GM19193 (cell line): ENCODE measurements around the gene GRB10.

Experiments used
- POLR2A ChIP-seq: IDR thresholded peaks from 4 replicates; pipeline ENCODE4 v1.6.1; 2011; ENCODE audit not compliant: insufficient read depth, insufficient read length; ENCODE audit errors: extremely low read depth

GRB10 gene

DNA sequence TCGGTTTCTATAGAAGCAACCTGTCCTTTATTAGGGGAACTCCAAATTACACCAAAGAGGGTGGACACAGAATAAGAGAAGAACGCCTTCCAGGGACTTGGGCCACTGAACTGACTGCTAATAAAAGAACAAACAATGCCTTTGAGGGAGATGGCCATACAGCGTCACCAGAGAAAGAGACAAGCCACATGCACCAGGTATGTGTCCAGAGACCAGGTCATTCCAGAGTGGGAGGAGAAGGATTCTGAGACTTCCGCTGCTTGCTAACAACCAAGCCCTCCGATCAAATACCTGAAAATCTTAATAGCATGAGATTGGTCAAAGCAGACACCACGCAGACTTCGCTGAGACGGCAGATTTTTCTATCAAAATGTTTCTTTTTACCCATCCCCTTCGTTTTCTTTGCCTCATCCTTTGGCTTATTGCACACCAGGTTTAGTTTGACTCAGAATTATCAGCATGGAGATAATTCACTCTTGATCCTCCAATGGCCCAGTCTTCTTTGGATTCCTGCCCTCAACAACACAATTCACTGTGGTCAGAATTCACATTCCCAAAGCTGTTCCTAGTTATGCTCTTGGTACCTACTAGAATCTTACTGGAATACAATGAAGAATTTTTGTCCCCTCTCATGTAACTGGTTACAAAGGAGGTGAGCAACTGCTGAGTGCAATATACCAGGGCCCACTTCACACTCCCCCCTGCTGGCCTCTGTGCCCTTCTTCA lies 130.1 kb downstream of the GRB10 start:
- no peak for TF ChIP-seq POLR2A

DNA sequence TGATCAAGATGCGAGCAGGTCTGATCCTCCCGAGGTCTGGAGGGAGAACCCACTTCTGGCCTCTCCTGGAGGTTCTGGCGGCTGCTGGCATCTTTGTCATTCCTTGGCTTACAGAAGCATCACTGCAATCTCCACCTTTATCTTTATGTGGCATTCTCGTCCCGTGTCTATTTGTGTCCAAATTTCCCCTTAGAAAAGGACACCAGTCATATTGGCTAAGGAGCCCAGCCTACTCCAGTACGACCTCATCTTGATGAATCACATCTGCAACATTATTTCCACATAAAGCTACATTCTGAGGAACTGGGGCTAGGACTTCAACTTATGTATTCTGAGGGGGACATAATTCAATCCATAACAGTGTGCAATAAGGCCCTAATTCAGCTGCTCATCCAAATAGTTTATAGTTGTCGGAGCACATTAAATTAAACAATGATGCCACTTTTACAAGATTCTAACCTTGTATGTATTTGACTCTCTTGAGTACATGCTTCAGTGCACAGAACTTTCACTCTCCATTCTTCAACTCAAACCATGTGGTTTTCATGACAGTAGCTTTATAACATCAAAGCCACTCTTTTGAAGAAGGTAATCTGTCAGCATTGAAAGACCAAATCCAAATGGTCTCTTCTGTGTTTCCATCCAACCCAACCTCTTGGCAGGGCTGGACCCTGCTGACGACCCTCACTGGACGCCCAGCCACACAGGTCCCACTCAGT lies 131.3 kb downstream of the GRB10 start:
- TF ChIP-seq POLR2A = no peak

DNA sequence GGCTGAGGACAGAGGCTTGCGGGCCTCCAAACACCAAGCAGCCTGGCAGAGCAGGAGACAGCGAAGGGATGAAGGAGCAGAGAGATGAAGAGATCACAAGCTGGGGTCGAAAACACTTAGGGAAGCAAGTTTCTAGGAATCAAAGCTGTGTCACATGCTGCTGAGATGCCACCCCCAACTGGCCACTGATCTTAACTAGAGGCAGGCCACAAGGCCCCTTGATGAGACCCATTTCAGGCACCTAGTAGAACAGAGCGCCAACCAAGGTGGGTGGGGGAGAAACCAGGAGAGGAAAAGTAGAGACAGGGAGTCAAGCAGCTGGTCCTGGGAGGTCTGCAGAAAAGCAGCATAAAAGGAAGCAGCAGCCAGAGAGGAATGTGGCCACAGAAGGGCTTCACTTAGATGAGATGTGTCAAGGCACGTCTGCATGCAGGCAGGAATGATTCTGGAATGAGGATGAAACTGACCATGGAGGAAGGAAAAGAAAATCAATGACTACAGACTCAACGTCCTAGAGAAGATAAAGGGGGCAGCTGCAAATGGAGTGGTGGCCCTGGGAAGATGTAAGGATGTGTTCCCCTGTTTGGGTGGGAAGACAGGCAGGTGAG lies 132.5 kb downstream of the GRB10 start:
- no peak for TF ChIP-seq POLR2A

DNA sequence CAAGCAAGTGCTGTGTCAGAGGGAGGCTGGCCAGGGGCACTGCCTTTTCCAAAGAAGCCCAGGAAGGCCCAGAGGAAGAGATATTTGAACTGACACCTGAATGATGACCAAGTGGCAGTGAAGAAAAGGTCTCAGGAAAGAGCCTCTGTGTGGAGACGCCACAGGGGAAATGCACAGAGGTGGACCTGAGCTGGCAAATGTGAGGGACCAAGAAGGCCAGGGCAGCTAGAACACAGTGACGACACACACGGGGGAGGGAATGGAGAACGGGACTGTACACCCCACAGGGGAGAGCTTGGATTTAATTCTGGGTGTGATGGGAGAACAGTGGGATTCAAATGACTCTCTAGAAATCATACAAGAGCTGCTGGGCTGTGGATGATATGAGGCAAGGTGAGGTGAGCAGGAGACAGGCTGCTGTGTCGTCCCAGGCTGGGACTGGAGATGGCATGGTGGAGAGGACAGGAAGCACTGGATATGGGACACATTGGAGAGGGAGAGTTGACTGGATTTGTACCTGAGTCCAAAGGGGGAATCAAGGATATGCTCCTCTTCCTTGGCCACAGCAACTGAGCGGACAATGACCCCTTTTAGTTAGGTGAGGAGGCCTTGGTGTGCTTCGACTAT lies 133.3 kb downstream of the GRB10 start:
- no peak for TF ChIP-seq POLR2A

DNA sequence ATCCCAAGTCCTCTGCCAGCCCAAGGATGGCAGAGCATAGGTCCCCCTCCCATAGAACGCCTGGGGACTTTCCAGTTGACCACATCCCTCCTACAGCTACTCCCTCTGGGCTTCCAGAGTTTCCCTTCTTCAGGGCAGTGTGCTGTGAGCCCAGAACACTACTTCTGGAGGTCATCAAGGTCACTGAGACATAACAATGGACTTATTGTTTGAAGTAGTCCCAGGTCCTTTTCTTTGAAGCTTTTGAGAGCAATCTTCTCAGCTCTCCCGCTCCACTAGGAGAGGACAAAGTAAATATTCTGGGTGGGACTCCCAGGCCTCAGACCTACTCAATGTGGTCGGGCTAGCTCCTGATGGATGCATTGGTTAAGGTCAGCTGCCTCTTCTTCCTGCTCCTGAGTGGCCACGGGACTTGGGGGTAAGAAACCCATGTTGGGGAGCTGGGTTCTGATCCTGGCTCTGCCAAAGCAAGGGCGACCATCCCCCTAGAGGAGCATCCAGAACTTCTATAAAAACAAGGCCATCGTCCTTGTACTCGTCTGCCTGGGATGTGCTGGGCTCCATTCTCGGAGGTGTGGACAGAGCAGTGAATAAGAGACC lies 134.0 kb downstream of the GRB10 start:
- no peak for TF ChIP-seq POLR2A

DNA sequence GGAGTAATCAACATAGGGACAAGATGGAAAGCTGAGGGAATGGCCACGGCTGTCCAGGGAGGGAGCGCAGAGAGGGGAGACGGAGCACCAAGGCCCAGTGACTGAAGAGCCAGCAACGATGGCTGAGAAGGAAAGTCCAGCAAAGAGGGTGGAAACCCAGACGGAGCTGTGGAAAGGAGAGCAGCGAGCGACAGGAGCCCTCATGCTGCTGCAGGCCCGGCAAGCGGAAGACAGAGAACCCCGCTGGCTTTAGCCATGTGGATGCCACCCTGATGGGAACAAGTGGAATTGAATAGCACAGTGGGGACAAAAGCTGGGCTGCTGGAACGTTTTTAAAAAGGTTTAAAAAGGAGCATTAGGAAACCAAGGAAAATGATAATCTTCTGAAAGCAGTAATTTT lies 134.6 kb downstream of the GRB10 start:
- TF ChIP-seq POLR2A = no peak

DNA sequence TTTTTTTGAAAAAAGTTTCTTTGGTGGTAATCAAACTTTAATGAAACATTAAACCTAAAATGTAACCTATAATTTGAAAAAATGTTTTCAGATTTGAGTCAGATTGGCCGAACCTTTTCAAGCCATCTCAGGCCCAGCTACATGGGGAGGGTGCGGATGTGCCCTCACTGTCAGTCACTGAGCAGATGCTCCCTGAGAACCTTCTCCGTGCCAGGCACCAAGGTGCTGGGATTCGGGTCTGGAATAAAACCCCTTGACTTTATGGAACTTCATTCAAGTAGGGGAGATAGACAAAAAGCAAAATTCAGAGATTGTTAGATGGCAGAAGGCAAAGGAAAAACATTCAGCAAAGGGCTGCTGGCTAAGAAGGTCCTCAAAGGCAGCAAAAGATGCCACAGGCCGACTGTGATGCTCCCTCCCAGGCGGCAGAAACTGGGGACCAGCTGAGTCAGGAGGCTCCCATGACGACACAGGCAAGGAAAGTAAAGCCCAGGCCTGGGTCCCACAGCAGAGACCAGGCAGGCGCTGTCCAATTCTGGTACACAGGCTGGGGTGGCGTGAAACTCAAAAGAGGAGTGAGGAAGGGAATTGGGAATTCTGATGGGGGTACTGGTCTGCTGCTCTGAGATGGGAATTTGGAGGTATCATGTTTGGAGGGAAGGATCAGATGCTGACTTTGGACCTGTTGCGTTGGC lies 135.3 kb downstream of the GRB10 start:
- TF ChIP-seq POLR2A = no peak

DNA sequence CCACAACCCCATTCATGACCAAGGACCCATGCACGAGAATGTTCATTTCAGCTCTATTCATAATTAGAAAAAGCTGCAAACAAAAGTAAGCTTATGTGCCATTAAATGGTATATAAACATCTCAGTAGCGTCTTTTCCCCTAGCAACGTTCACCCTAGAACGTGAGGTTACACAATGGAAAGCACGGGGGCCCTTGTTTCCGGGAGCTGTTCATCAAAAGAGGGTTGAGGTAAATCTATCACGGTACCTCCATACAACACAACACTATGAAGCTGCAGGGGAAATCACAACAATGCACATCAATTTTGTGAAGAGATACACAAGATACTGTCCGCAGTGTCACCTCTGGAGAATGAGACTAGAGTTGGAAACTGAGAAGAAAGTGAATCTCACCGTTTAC lies 136.6 kb downstream of the GRB10 start:
- no peak for TF ChIP-seq POLR2A

DNA sequence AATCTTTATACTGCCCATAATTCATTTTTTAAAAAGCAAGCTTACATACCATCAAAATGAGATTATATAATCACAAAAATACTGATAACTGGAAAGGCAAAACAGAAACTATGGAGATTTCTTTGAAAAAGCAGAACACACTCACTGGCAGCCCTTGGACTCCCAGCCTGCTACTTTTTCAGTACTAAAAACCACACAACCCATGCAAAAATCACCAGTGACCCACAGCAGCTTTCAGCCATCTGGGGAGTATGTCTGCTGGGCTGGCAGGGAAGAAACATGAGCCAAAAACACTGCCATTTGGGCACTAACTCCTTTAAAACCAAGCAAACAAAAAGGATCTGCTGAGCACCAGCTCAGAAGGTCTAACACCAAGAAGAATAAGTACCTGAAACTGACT lies 137.5 kb downstream of the GRB10 start:
- no peak for TF ChIP-seq POLR2A

DNA sequence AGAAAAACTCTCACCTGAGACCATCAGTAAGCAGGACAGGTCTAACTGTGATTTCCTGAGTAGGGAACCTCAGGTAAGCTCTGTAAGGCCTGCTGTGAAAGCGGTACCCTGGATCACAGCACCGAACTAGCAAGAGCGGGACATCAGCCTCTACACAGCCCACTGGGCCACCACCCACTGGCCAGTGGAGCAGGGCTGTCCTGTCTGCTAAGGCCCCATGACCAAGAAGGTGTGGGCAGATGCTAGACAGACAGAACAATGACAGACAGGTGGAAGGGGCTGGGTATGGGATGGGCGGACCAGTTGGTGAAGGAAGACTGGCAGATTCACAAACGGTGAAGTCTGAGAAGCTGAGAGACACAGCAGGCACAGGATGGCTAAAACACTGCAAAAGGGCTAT lies 138.1 kb downstream of the GRB10 start:
- TF ChIP-seq POLR2A = no peak

DNA sequence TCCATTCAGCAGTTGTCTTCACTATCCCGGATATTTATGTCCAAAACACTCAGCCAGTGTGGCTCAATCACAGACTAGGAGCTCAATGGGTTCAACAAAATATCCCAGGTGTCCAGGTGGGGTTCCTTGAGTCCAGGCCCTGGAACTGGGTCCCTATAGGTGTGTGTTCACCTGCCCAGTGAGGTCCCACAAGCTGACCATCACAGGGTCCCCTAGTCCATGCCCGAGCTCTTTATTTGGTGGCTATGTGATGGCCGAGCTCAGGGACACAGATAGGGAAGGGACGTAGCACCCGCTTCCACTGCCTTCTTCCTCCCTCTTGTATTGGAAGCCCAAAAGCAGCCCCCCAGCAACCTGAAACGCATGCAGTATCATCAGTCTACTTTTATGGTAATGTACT lies 138.6 kb downstream of the GRB10 start:
- TF ChIP-seq POLR2A = no peak

DNA sequence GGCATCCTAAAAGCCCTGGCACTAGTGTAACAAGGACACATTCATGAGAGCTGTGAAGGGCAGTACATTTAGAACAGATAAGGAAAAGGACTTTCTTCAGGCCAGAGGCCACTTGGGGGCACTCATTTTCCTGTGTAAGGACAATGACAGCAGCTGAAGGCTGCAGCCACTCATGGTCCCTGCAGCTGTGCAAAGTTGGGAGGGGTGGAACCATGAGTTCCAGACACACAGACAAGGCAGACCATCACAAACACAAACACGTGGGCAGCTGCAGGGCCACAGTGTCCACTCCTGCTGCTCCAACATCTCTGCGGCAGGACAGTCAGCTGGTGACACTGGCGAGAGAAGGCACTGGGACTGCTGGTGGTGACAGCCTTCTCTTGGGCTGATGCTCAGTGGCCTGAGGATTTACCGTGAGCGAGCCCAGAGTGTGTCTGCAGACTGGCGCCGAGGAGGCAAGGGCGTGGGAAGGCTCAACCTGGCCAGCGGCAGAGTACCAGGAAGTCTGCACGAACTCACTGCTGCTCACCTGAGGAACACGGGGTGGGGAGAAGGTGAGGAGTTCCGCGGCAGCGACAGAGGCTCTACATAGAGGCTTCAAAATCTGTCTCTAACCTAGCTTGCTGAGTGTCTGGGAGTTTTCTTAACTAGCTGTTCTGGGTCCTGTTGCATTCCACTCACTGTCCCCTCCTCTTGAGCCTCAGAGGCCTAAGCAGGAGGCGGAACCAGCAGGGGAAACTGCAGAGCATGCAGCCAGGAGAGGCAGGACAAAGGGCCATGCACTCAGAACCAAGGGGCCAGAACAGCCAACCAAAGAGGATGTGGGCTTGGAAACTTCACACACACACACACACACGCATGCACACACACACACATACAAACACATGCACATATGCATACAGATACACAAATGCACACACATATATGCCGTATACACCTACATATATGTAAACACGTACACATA lies 141.0 kb downstream of the GRB10 start:
- TF ChIP-seq POLR2A = no peak

DNA sequence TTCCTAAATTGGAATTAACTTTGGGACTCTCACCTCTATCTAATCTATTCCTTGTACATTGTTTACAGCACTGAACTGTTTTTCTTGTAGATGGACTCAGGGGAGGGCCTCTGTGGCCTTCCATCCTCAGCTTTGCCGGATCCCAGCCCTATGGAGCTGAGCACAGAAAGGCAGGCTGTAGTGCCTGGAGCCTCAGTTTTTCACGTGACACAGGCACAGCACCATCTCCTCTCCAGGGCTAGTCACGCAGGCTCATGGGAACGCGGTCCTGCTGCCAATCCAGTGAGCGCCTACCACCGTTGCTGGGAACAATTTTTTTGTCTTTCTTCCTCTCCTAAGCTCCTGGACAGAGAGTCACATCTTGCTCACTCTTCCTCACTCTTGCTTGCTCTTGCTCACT lies 141.9 kb downstream of the GRB10 start:
- no peak for TF ChIP-seq POLR2A

DNA sequence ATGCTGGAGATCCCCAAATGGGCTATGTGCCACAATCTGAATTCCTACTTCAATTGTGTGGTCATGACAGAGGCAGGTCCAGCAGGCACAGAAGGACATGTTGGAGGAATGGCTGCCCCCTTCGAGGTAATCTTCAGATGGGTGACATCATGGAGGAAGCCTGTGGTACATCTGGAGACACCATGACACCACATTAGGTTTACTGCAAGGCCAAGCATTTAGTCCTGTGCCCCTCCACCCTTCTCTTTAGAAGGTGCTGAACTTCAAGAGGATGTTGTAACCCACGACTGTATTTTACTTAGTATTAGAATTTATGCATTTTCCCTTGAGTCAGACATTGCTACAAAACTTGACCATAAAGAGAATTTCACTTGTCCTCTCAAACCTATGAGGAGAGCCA lies 142.4 kb downstream of the GRB10 start:
- TF ChIP-seq POLR2A = no peak
